Measurements from ENCODE around the gene TIMM10B. TPM values are rescaled to one million over a fixed set of nuclear protein-coding genes. Genes with fewer than 3 reads are reported as not detected.

Gene TIMM10B
- total RNA-seq, 1 experiment from 2014 or later = 26.4 TPM

DNA sequence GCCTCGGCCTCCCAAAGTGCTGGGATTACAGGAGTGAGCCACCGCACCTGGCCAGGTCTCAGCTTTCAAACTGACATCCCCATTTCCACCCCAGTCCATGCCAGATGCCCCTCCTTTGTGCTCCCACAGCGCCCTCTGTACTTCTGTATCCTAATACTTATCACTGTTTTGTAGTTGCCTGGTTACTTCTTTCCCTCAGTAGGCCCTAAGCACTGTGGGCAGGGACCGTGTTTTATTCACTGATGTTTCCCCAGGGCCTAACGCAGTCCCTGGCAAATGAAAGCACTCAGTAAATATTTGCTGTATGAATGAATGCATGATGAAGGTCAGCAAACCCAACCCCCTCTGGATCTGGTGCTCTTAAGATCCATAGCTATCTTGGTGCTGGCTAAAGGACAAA is 5.4 kb upstream of the TIMM10B start:
- BruUV-seq (replicated peaks) = no TSS peak
- Histone ChIP-seq H3K36me3 (ENCODE audit: low read depth, low read length) (peaks cover 15% of the 10 kb centered on the region; the same call in 1 of the 2 replicates), H3K27me3 (ENCODE audit: low read length) (no peaks in the 10 kb centered on the region), H3K4me2 (ENCODE audit: low read length) (no peak overlapping the region), H3K4me1 (ENCODE audit: insufficient read depth, low read length) (peaks cover 34% of the 10 kb centered on the region), H2AFZ (ENCODE audit: low read length) (no peak overlapping the region), H3K9me2 (replicated peaks; ENCODE audit: low read length) (no peaks in the 10 kb centered on the region), H3K79me2 (ENCODE audit: low read length) (peaks cover 21% of the 10 kb centered on the region), H3K9me3 (ENCODE audit: low read length) (no peaks in the 10 kb centered on the region), H3K9ac (ENCODE audit: low read length) (no peak overlapping the region), H3K4me3 (ENCODE audit: low read length) (no peak overlapping the region), H3K27ac (ENCODE audit: low read length) (no peak overlapping the region), H3F3A (ENCODE audit: low read length, unreplicated experiment) (no peaks in the 10 kb centered on the region), H4K20me1 (ENCODE audit: low read length) (no peaks in the 10 kb centered on the region)
- ChIA-PET CTCF (interaction anchor here (1.8 kb wide), 1 partner anchor 97 kb away, joined by 4 read pairs; no protein-coding TSS in a partner anchor), POLR2A (ENCODE audit: unreplicated experiment) (interaction anchor here (0.7 kb wide), 1 partner anchor 56 kb away, joined by 20 read pairs; no protein-coding TSS in a partner anchor)
- intact Hi-C loops (cut with micrococcal nuclease) = loop anchor here (1.0 to 2.0 kb wide), 2 partner anchors 29 to 85 kb away; partner anchors contain the start of gene SMPD1
- DNase-seq = peak; percentile 48
- peak; percentile 23 for ATAC-seq
- TF ChIP-seq, protein P1, sequence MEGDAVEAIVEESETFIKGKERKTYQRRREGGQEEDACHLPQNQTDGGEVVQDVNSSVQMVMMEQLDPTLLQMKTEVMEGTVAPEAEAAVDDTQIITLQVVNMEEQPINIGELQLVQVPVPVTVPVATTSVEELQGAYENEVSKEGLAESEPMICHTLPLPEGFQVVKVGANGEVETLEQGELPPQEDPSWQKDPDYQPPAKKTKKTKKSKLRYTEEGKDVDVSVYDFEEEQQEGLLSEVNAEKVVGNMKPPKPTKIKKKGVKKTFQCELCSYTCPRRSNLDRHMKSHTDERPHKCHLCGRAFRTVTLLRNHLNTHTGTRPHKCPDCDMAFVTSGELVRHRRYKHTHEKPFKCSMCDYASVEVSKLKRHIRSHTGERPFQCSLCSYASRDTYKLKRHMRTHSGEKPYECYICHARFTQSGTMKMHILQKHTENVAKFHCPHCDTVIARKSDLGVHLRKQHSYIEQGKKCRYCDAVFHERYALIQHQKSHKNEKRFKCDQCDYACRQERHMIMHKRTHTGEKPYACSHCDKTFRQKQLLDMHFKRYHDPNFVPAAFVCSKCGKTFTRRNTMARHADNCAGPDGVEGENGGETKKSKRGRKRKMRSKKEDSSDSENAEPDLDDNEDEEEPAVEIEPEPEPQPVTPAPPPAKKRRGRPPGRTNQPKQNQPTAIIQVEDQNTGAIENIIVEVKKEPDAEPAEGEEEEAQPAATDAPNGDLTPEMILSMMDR (conservative IDR thresholded peaks at IDR 0.05; ENCODE audit: low read depth, low read length) = peak; percentile 32; the same call in 1 of the 2 replicates
- no peak for TF ChIP-seq EZH2phosphoT487 (IDR thresholded peaks at IDR 0.05; ENCODE audit: borderline replicate concordance, low read length)
- TF ChIP-seq EZH2 (IDR thresholded peaks at IDR 0.05; ENCODE audit: low read length, unreplicated experiment) = no peak

- Histone ChIP-seq H3K9me2 (replicated peaks; ENCODE audit: low read length) (no peaks in the 10 kb centered on the region), H3K79me2 (ENCODE audit: low read length) (peaks cover 27% of the 10 kb centered on the region), H2AFZ (ENCODE audit: low read length) (no peak overlapping the region), H3F3A (ENCODE audit: low read length, unreplicated experiment) (no peaks in the 10 kb centered on the region), H3K9me3 (ENCODE audit: low read length) (no peaks in the 10 kb centered on the region), H3K27ac (ENCODE audit: low read length) (no peak overlapping the region), H3K4me1 (ENCODE audit: insufficient read depth, low read length) (peaks cover 34% of the 10 kb centered on the region), H3K9ac (ENCODE audit: low read length) (no peak overlapping the region), H3K36me3 (ENCODE audit: low read depth, low read length) (peaks cover 15% of the 10 kb centered on the region; the same call in 1 of the 2 replicates), H3K4me2 (ENCODE audit: low read length) (no peak overlapping the region), H3K4me3 (ENCODE audit: low read length) (no peak overlapping the region), H4K20me1 (ENCODE audit: low read length) (no peaks in the 10 kb centered on the region), H3K27me3 (ENCODE audit: low read length) (no peaks in the 10 kb centered on the region)
- BruUV-seq (replicated peaks) = no TSS peak
- no peak for DNase-seq
- TF ChIP-seq EZH2phosphoT487 (IDR thresholded peaks at IDR 0.05; ENCODE audit: borderline replicate concordance, low read length) = no peak
- no peak for TF ChIP-seq EZH2 (IDR thresholded peaks at IDR 0.05; ENCODE audit: low read length, unreplicated experiment)
- TF ChIP-seq, protein P1 (conservative IDR thresholded peaks at IDR 0.05; ENCODE audit: low read depth, low read length) = no peak
- CTCF ChIA-PET = interaction anchor here (1.8 kb wide), 1 partner anchor 97 kb away, joined by 4 read pairs; no protein-coding TSS in a partner anchor
- POLR2A ChIA-PET (ENCODE audit: unreplicated experiment) = no interaction called here
- intact Hi-C loops (cut with micrococcal nuclease) = loop anchor here (1.0 kb wide), 1 partner anchor 29 kb away; no protein-coding TSS in a partner anchor
- ATAC-seq = no peak
Measured at GRCh38 chr11:6476571-6476970, 4.7 kb upstream of the TIMM10B start.

DNA sequence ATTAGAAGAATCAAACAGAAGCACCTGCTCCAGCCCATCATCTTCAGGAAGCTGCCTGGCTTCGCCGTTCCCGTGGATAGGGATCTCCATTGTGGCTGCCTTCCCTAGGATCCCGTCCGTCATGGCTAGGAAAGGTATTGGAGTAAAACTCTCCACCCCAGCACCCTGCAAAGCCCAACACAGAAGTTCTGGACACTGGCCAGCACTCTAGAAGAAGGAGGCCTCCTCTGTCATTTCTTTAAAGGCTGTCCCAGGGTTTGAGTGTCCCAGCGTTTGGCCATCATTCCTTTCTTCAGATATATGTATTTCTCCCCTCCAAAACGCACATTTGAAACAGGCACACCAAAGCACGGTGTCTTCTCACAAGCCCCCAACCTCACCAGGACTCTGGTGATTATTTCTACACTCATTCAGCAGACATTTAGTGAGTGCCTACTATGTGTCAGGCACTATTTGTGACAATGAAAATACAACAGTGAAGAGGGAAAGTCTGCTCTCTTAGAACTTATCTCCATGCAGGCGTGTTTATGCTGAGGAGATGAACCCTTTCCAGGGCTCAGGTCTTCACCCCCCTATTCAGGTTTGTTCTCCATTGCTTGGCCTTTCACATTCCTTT is 894 bp upstream of the TIMM10B start:
- POLR2A ChIA-PET (ENCODE audit: unreplicated experiment) = no interaction called here
- Histone ChIP-seq H3K36me3 (ENCODE audit: low read depth, low read length) (peaks cover 43% of the 10 kb centered on the region), H3K4me3 (ENCODE audit: low read length) (peak overlapping the region; percentile 95), H3K9me3 (ENCODE audit: low read length) (no peaks in the 10 kb centered on the region), H2AFZ (ENCODE audit: low read length) (peak overlapping the region; percentile 81; the same call in 1 of the 2 replicates), H3K27ac (ENCODE audit: low read length) (peak overlapping the region; percentile 28; the same call in 1 of the 2 replicates), H3K79me2 (ENCODE audit: low read length) (peaks cover 57% of the 10 kb centered on the region), H3F3A (ENCODE audit: low read length, unreplicated experiment) (no peaks in the 10 kb centered on the region), H3K27me3 (ENCODE audit: low read length) (no peaks in the 10 kb centered on the region), H3K4me1 (ENCODE audit: insufficient read depth, low read length) (peaks cover 21% of the 10 kb centered on the region), H3K4me2 (ENCODE audit: low read length) (peak overlapping the region; percentile 92), H3K9me2 (replicated peaks; ENCODE audit: low read length) (no peaks in the 10 kb centered on the region), H4K20me1 (ENCODE audit: low read length) (no peaks in the 10 kb centered on the region), H3K9ac (ENCODE audit: low read length) (peak overlapping the region; percentile 96)
- CTCF ChIA-PET = no interaction called here
- ATAC-seq (no peak), DNase-seq (no peak)
- TSS peak; percentile 54 for BruUV-seq (replicated peaks)
- TF ChIP-seq EZH2phosphoT487 (IDR thresholded peaks at IDR 0.05; ENCODE audit: borderline replicate concordance, low read length) = no peak
- no peak for TF ChIP-seq EZH2 (IDR thresholded peaks at IDR 0.05; ENCODE audit: low read length, unreplicated experiment)
- TF ChIP-seq, protein P1 (conservative IDR thresholded peaks at IDR 0.05; ENCODE audit: low read depth, low read length) = no peak
- intact Hi-C loops (cut with micrococcal nuclease) = loop anchor here (5.0 kb wide), 1 partner anchor 122 kb away; the partner anchor contains the start of genes ILK and RRP8

Data from PC-3 (cell line).